HepG2 (cell line): ENCODE measurements around the gene VRK1. TPM values are rescaled to one million over a fixed set of nuclear protein-coding genes. Genes with fewer than 3 reads are reported as not detected.

ENCODE experiments used
- ATAC-seq: fragments of 200-7000 bp; cut with Tn5 transposase; 3 replicates; pipeline ENCODE4 v1.9.1; 2020; ENCODE audit warnings: mild to moderate bottlenecking, moderate library complexity
- BruUV-seq: library from RNA; stranded (reverse); fragments of 400-500 nt; replicated peaks from 2 replicates; lab custom pipeline; 2021; lab: Mats Ljungman, UMichigan
- CTCF ChIA-PET: fragments of 300-600 bp; formaldehyde crosslinking; extraction: SDS; loops from one replicate; lab custom pipeline; 2021; ENCODE audit warnings: low total read pairs, inconsistent platforms, low intra/inter-chr PET ratio; lab: Yijun Ruan, JAX
- POLR2A ChIA-PET: fragments of 350-600 bp; sonication (Branson Sonifier 250); formaldehyde crosslinking; loops from one replicate; lab custom pipeline; 2020; ENCODE audit warnings: antibody characterized with exemption, inconsistent platforms; lab: Yijun Ruan, JAX
- DNase-seq: peaks from one replicate; pipeline ENCODE4 v3.0.0-alpha.2; 2015; ENCODE audit warnings: low spot score
- FAIRE-seq: peaks from 3 replicates; lab custom pipeline; 2011; peaks lifted over from hg19 to GRCh38; lab: Jason Lieb, UNC
- H2AFZ ChIP-seq: one replicate; pipeline ENCODE4 v1.6.1; 2011; ENCODE audit warnings: low read length, inconsistent platforms
- H3K27ac ChIP-seq: fragments of 300-600 bp; 3 replicates; pipeline ENCODE4 v1.8.0; 2011; ENCODE audit warnings: mixed run types, mild to moderate bottlenecking, mixed read lengths, low read length, inconsistent platforms; ENCODE audit not compliant: insufficient read depth; ENCODE audit errors: extremely low read length
- H3K27me3 ChIP-seq, 2 experiments: fragments of 200-600 bp in 1 of 2; 2 replicates in 1 of 2; 3 replicates in 1 of 2; pipeline versions ENCODE4 v1.6.0 to v1.8.0; 2011; ENCODE audit warnings: low read length in 2 of 2, mild to moderate bottlenecking in 2 of 2, moderate library complexity in 2 of 2, inconsistent platforms in 1 of 2; ENCODE audit not compliant: insufficient read depth in 2 of 2, control insufficient read depth in 1 of 2
- H3K36me3 ChIP-seq, 2 experiments: fragments of 200-600 bp in 1 of 2; replicated peaks in 1 of 2; 2 replicates in 1 of 2; 3 replicates in 1 of 2; pipeline versions ENCODE4 v1.5.1 to v1.8.0; 2011; ENCODE audit warnings: low read length in 2 of 2, inconsistent platforms in 1 of 2; ENCODE audit not compliant: insufficient read depth in 2 of 2, control insufficient read depth in 1 of 2
- H3K4me1 ChIP-seq: 2 replicates; pipeline ENCODE4 v1.5.1; 2012; ENCODE audit warnings: low read length, inconsistent platforms; ENCODE audit not compliant: insufficient read depth
- H3K4me2 ChIP-seq: 2 replicates; pipeline ENCODE4 v1.6.0; 2011; ENCODE audit warnings: low read depth, low read length, inconsistent platforms
- H3K4me3 ChIP-seq, 3 experiments: fragments of 200-600 bp in 1 of 3; sonication (generic), shearing (Covaris generic) in 1 of 3; replicated peaks in 1 of 3; 2 replicates each; pipeline ENCODE4 v1.5.1; 2011 to 2016; ENCODE audit warnings: low read length in 3 of 3, inconsistent platforms in 2 of 3, low read depth in 2 of 3, mild to moderate bottlenecking in 2 of 3, control low read depth in 1 of 3, mixed read lengths in 1 of 3; ENCODE audit not compliant: insufficient read depth in 1 of 3
- H3K79me2 ChIP-seq: one replicate; pipeline ENCODE4 v1.6.1; 2011; ENCODE audit warnings: low read length, inconsistent platforms; ENCODE audit not compliant: insufficient read depth
- H3K9ac ChIP-seq: 2 replicates; pipeline ENCODE4 v1.6.0; 2011; ENCODE audit warnings: mild to moderate bottlenecking, low read depth, low read length, inconsistent platforms; ENCODE audit not compliant: insufficient read depth
- H3K9me3 ChIP-seq: 2 replicates; pipeline ENCODE4 v1.5.1; 2012; ENCODE audit warnings: mild to moderate bottlenecking, low read length
- H4K20me1 ChIP-seq: 2 replicates; pipeline ENCODE4 v1.6.0; 2011; ENCODE audit warnings: inconsistent platforms, mild to moderate bottlenecking, low read length, moderate library complexity; ENCODE audit not compliant: insufficient read depth
- HNF4G ChIP-seq, 2 experiments: sonication (generic) in 1 of 2; formaldehyde crosslinking in 1 of 2; IDR thresholded peaks; 2 replicates each; pipeline versions ENCODE4 v1.4.0 to v1.6.1; 2011 to 2020; ENCODE audit warnings: borderline replicate concordance in 2 of 2, low read depth in 2 of 2, mild to moderate bottlenecking in 2 of 2, low read length in 1 of 2, missing genetic modification reagents in 1 of 2, moderate library complexity in 1 of 2
- KDM1A ChIP-seq: IDR thresholded peaks from 2 replicates; pipeline ENCODE4 v1.6.1; 2016; ENCODE audit warnings: missing compliant biosample characterization
- KMT2B ChIP-seq: IDR thresholded peaks from 2 replicates; pipeline ENCODE4 v1.6.1; 2016; ENCODE audit warnings: missing genetic modification reagents, missing compliant biosample characterization
- NCOA2 ChIP-seq: sonication (generic); formaldehyde crosslinking; IDR thresholded peaks from 2 replicates; pipeline ENCODE4 v1.8.0; 2022; ENCODE audit warnings: inconsistent platforms
- NRL ChIP-seq: sonication (generic); formaldehyde crosslinking; IDR thresholded peaks from 2 replicates; pipeline ENCODE4 v1.5.0; 2020; ENCODE audit warnings: missing genetic modification reagents, mild to moderate bottlenecking, moderate library complexity, borderline replicate concordance
- POLR2AphosphoS2 ChIP-seq: IDR thresholded peaks from 2 replicates; pipeline ENCODE4 v1.6.1; 2011; ENCODE audit warnings: low read depth, low read length, improper control_type of control experiment
- THYN1 ChIP-seq: sonication (generic); formaldehyde crosslinking; IDR thresholded peaks from 2 replicates; pipeline ENCODE4 v1.8.1; 2023; ENCODE audit warnings: low read depth, mild to moderate bottlenecking, moderate library complexity, missing genetic modification reagents, borderline replicate concordance
- ZKSCAN8 ChIP-seq: IDR thresholded peaks from 2 replicates; pipeline ENCODE4 v1.6.1; 2016; ENCODE audit warnings: borderline replicate concordance, missing genetic modification reagents, missing compliant biosample characterization
- ZNF496 ChIP-seq: sonication (generic); formaldehyde crosslinking; IDR thresholded peaks from 2 replicates; pipeline ENCODE4 v1.8.1; 2023; ENCODE audit warnings: mild to moderate bottlenecking, moderate library complexity, missing genetic modification reagents; ENCODE audit not compliant: insufficient replicate concordance
- ZNF878 ChIP-seq: sonication (generic); formaldehyde crosslinking; IDR thresholded peaks from 2 replicates; pipeline ENCODE4 v1.8.1; 2023; ENCODE audit warnings: mild to moderate bottlenecking, missing genetic modification reagents, moderate library complexity
- WGBS: methylation state at CpG from one replicate; pipeline ENCODE4 v1.1.6; 2017; ENCODE audit warnings: low lambda C conversion rate; 5-methylcytosine and 5-hydroxymethylcytosine counted together
- in situ Hi-C: cut with HindIII; loops from 2 replicates; pipeline ENCODE4 v1.10.0; 2017; ENCODE audit warnings: low pct_unique_long_range_greater_than_20kb; ENCODE audit not compliant: extremely low pct_ligation_motif_present
- intact Hi-C: fragments of 100-400 bp; cut with micrococcal nuclease; formaldehyde crosslinking; loops from one replicate; pipeline ENCODE4 v1.10.0; 2022; ENCODE audit not compliant: unreplicated experiment
- polyA plus RNA-seq, 8 experiments: library from polyadenylated mRNA; depleted of rRNA in 3 of 8; stranded (reverse) in 7 of 8; unstranded in 1 of 8; fragments of >200 nt; fragmentation: Illumina TruSeq in 4 of 8; extraction: Trizol in 4 of 8; gene quantifications; 2 replicates each; pipeline versions ENCODE4 v1.2.1 to v1.2.3, GENCODE V29; 2011 to 2016; ENCODE audit warnings: low read depth in 4 of 8, missing spikeins in 1 of 8, mixed read lengths in 1 of 8; ENCODE audit not compliant: insufficient read depth in 1 of 8
- total RNA-seq, 5 experiments: library from RNA; depleted of rRNA; stranded (reverse); fragments of >200 nt; fragmentation: Illumina TruSeq; extraction: Trizol; gene quantifications; 2 replicates each; pipeline ENCODE4 v1.2.3, GENCODE V29; 2016; ENCODE audit warnings: low read depth in 1 of 5
- TF ChIP-seq, protein P1 (sequence below): sonication (generic); formaldehyde crosslinking; IDR thresholded peaks from 2 replicates; pipeline ENCODE4 v1.8.1; 2022; ENCODE audit warnings: mild to moderate bottlenecking, missing genetic modification reagents
- TF ChIP-seq, protein P2 (sequence below): sonication (generic); formaldehyde crosslinking; IDR thresholded peaks from 2 replicates; pipeline ENCODE4 v1.8.1; 2023; ENCODE audit warnings: mild to moderate bottlenecking, missing genetic modification reagents

VRK1 gene
- total and polyA plus RNA-seq, 2 of the 13 experiments (the other 11 are each of a cell fraction or from before 2014, with no cell fraction given), result 7.9 to 51.3 TPM

DNA sequence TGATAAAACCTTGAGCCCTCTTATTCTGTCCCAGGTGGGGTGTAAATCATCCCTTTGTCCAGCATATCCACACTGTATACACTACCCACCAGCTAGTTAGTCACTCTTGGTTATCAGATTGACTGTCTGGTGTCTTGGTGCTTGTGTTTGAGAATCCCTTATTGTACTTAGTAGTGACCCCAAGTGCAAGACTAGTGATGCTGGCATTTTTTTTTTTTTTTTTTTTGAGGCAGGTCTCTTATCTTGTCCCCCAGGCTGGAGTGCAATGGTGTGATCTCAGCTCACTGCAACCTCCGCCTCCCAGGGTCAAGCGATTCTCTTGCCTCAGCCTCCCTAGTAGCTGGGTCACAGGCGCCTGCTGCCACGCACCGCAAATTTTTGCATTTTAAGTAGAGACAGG is 5.8 kb downstream of the VRK1 start:
- no peaks in the 10 kb centered on the region for H4K20me1 ChIP-seq
- no peak overlapping the region for H3K9ac ChIP-seq
- H3K4me3 ChIP-seq, result no peak overlapping the region
- H3K4me1 ChIP-seq, result peaks cover 44% of the 10 kb centered on the region
- H3K27me3 ChIP-seq, result no peaks in the 10 kb centered on the region; a peak in 1 of 5 replicates
- DNase-seq, result no peak
- intact Hi-C loops, result no loop called here
- BruUV-seq, result no TSS peak
- H3K27ac ChIP-seq, result no peak overlapping the region
- CTCF ChIA-PET, result no interaction called here
- no peaks in the 10 kb centered on the region for H3K36me3 ChIP-seq
- FAIRE-seq, result no peak
- no peaks in the 10 kb centered on the region for H3K9me3 ChIP-seq
- no peak for ATAC-seq
- peaks cover 79% of the 10 kb centered on the region for H3K79me2 ChIP-seq
- H3K4me2 ChIP-seq, result no peak overlapping the region
- in situ Hi-C loops, result no loop called here
- no peak overlapping the region for H2AFZ ChIP-seq
- POLR2A ChIA-PET, result no interaction called here
- no peak for TF ChIP-seq POLR2AphosphoS2
- TF ChIP-seq ZNF496 (CRISPR knock-in tag), result no peak
- TF ChIP-seq NRL (CRISPR knock-in tag), result no peak
- TF ChIP-seq, protein P1, sequence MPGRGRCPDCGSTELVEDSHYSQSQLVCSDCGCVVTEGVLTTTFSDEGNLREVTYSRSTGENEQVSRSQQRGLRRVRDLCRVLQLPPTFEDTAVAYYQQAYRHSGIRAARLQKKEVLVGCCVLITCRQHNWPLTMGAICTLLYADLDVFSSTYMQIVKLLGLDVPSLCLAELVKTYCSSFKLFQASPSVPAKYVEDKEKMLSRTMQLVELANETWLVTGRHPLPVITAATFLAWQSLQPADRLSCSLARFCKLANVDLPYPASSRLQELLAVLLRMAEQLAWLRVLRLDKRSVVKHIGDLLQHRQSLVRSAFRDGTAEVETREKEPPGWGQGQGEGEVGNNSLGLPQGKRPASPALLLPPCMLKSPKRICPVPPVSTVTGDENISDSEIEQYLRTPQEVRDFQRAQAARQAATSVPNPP (CRISPR knock-in tag), result no peak
- no peak for TF ChIP-seq KDM1A
- no peak for TF ChIP-seq KMT2B (CRISPR knock-in tag)
- TF ChIP-seq NCOA2 (CRISPR knock-in tag), result no peak
- TF ChIP-seq ZNF878 (CRISPR knock-in tag), result no peak
- TF ChIP-seq, protein P2, sequence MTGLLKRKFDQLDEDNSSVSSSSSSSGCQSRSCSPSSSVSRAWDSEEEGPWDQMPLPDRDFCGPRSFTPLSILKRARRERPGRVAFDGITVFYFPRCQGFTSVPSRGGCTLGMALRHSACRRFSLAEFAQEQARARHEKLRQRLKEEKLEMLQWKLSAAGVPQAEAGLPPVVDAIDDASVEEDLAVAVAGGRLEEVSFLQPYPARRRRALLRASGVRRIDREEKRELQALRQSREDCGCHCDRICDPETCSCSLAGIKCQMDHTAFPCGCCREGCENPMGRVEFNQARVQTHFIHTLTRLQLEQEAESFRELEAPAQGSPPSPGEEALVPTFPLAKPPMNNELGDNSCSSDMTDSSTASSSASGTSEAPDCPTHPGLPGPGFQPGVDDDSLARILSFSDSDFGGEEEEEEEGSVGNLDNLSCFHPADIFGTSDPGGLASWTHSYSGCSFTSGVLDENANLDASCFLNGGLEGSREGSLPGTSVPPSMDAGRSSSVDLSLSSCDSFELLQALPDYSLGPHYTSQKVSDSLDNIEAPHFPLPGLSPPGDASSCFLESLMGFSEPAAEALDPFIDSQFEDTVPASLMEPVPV (CRISPR knock-in tag), result no peak
- TF ChIP-seq HNF4G (IDR thresholded peaks at IDR 0.05; ENCODE audit: borderline replicate concordance, low read depth, low read length), result no peak
- TF ChIP-seq HNF4G (CRISPR knock-in tag; IDR thresholded peaks at IDR 0.05; ENCODE audit: borderline replicate concordance, low read depth), result no peak
- no peak for TF ChIP-seq ZKSCAN8
- no peak for TF ChIP-seq THYN1 (CRISPR knock-in tag)
- TF ChIP-seq, all 625 proteins: peak for 0
- 98% methylated on average over 5 of the region's 5 CpGs for WGBS
